ENCODE data around the gene RARB.

DNA sequence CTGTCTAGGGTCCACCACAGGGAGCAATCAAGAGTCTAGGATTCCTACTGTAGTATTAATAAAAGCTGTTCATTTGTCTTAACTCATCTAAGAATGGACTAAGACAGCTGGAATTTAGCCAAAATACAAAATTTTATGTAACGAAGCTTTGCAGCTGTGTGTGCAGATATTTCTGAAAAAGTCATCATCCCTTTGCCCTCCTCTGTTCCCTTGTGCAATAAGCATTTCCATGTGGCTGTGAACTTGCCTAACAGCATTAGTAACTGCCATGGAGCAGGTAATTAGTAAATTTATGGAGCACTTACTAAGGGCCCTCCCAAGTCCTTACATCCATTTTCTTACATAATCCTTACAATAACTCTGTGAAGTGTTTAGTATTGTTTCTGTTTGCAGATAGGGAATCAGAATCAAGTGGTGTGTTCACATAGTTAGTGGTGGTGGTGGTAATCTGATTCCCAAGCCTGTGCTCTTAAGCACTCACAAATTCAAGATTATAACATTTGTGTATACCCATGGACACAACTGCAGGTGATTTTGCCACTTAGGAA lies 114.5 kb downstream of the RARB start:
- TF ChIP-seq POLR2A (IDR thresholded peaks at IDR 0.05) (no peak), CTCF (IDR thresholded peaks at IDR 0.05 in 8 of 11, conservative IDR thresholded peaks at IDR 0.05 in 3 of 11) (no peak)
